ENCODE results near the gene BTG3. TPM values are rescaled to one million over a fixed set of nuclear protein-coding genes. Genes with fewer than 3 reads are reported as not detected.

Gene BTG3
- total RNA-seq, 1 experiment from 2014 or later = 23.9 TPM

- TF ChIP-seq ZNF532 (CRISPR knock-in tag; IDR thresholded peaks at IDR 0.05; ENCODE audit: borderline replicate concordance) (no peak), ZNF416 (CRISPR knock-in tag; IDR thresholded peaks at IDR 0.05) (no peak), IRF2 (CRISPR knock-in tag; IDR thresholded peaks at IDR 0.05; ENCODE audit: borderline replicate concordance, low read depth) (no peak), STAT6 (CRISPR knock-in tag; conservative IDR thresholded peaks at IDR 0.05; ENCODE audit: low read depth) (no peak), ZNF425 (CRISPR knock-in tag; conservative IDR thresholded peaks at IDR 0.05) (no peak), E2F1 (CRISPR knock-in tag; IDR thresholded peaks at IDR 0.05) (peak; percentile 77; the same call in 1 of the 2 replicates), ZNF232 (CRISPR knock-in tag; IDR thresholded peaks at IDR 0.05) (peak; percentile 92), OVOL2 (CRISPR knock-in tag; IDR thresholded peaks at IDR 0.05; ENCODE audit: borderline replicate concordance) (no peak), ARID4B (CRISPR knock-in tag; IDR thresholded peaks at IDR 0.05; ENCODE audit: borderline replicate concordance) (peak; percentile 49; the same call in 1 of the 2 replicates), NFE2L1 (CRISPR knock-in tag; IDR thresholded peaks at IDR 0.05) (peak; percentile 82), NR3C1 (CRISPR knock-in tag; conservative IDR thresholded peaks at IDR 0.05; ENCODE audit: low read depth) (no peak), ATF6 (CRISPR knock-in tag; IDR thresholded peaks at IDR 0.05) (no peak), ZNF121 (CRISPR knock-in tag; IDR thresholded peaks at IDR 0.05) (no peak), PREB (CRISPR knock-in tag; IDR thresholded peaks at IDR 0.05; ENCODE audit: borderline replicate concordance) (no peak), FOXP1 (CRISPR knock-in tag; IDR thresholded peaks at IDR 0.05; ENCODE audit: borderline replicate concordance) (no peak), FOXK1 (CRISPR knock-in tag; IDR thresholded peaks at IDR 0.05) (0 out of 2 replicates have a peak, but pooled peaks have one; percentile 62), CDX4 (CRISPR knock-in tag; IDR thresholded peaks at IDR 0.05; ENCODE audit: borderline replicate concordance) (no peak), TEAD1 (CRISPR knock-in tag; IDR thresholded peaks at IDR 0.05) (no peak)
Observed at GRCh38 chr21:17612565-17613241, at the start of gene BTG3 (continued).

Data from WTC11 (cell line).